IPS-NIHi7 (cell line): ENCODE data around the gene WDR1.
"Not testable (repeated sequence)": the region's sequence is repeated elsewhere in the genome, so short reads cannot be mapped to it uniquely, and the experiment has no call there.

Experiments
- DNase-seq: peaks from one replicate; pipeline ENCODE4 v3.0.0; 2012; ENCODE audit warnings: mixed read lengths; ENCODE audit errors: extremely low spot score

The WDR1 gene

DNA sequence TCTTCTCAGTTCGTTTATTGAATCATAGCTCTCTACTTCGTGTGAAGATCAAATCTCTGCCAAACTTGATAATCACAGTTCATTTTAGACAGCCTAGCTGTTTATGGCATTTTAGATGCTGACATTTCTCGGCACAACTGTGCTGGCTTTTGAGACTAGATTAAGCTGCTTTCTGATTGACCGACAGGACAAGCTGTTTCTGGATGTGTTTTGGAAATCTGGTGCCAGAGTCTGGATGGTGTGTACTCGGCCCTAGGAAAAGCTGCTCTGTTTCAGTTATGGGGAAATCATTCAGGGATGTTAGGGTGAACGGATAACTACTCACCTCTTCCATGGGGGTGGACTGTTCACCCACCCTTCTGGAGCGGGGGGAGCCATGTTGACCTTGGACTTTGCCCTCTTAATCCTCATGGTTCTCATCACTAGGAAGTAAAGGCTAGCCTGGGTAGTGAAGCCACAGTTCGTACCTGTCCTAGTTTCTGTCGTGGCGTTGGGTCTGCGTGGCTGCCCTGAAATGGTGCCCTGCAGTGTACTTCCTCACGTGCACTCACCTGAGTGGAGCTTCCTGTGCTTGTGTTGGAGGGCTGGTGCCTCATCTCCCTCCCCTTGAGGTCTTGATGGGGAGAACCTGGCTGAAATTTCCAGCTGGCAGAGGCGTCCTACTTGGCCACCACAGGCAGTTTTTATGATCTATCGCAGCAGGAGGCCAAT lies 13.7 kb upstream of the WDR1 start:
- no peak for DNase-seq

- DNase-seq: no peak
These were observed 12.9 kb upstream of the WDR1 start for GRCh38 chr4:10129196-10130177.

- DNase-seq: no peak
These were observed 12.2 kb upstream of the WDR1 start for GRCh38 chr4:10128761-10129160.

DNA sequence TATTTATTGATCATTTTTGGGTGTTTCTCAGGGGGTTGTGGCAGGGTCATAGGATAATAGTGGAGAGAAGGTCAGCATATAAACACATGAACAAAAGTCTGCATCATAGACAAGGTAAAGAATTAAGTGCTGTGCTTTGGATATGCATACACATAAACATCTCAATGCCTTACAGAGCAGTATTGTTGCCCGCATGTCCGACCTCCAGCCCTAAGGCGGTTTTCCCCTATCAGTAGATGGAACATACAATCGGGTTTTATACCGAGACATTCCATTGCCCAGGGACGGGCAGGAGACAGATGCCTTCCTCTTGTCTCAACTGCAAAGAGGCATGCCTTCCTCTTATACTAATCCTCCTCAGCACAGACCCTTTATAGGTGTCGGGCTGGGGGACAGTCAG lies 10.9 kb upstream of the WDR1 start:
- not testable (repeated sequence) for DNase-seq

DNA sequence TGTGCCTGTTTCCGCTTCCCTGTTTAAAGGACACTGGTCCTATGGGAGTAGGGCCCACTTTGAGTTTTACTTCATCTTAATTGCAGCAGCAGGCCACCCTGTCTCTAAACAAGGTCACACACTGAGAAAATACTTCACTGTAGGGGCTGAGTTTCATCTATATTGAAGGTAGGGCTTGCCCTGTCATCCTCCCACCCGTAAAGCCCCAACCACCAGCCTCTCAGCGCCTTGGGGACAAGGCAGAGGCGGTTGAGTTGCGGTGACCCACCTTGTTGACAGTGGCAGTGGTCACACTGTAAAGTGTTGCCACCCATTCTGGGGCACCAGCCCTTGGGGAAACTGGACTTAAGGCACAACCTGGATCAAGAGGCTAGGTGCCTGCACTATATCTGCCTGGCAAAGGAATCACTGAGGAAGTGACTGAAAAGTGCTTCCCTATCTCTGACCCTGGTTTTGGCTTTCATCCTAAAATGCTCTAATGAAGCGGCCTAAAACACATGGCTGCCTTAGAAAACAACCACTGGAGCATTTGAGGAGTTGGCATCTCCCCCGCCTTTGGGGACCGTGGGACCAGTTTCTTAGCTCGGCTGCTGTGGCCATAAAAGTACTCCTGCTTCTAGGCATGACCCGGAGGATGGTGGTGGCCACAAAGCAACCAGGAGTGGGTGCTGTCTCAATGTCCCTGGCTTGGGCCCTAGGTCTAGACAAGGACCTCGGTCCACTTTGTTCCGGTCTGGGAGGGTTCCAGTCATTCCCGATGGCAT lies 7.8 kb upstream of the WDR1 start:
- no peak for DNase-seq

DNA sequence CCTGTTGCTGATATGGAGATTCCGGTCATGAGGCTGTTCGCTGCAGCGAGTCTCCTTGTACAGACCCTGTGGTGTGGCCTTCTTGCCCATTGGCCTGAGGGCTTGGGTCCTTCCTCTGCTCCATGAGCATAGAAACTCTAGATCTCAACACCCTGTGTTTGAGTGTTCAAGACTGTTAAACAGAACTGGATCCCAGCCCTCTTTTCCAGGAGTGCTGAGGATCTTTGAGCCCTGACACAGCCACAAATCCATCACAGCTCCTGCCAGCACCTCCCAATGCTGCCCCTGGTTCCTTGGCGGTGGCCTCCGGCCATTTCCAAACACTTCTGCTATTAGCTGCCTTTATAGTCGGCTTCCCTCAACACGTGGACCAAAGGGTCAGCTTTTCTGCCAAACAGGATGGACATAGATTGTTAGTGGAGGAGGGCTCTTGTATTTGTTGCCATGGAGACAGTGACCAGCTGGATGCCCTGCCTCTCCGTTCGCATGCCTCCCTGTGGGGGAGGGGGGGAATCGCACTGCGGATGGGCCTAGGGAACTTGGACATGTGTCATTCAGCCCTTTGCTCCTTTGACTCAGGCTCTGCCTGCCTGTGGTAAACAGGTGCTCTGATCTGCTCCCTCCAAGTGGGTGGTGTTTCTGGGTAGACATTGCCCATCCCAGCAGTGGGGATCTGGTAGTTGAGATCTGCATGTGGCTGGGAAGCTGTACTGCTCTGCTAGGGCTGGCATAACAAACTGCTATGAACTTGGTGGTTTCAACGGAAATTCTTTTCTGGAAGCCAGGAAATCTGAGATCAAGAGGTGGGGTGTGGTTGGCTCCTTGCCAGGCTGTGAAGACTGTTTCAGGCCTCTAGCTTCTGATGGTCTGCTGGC lies 6.9 kb upstream of the WDR1 start:
- DNase-seq: peak; percentile 54

GRCh38 chr4:10122236-10122932 lies 5.8 kb upstream of the WDR1 start:
- no peak for DNase-seq

- no peak for DNase-seq
These were observed 5.1 kb upstream of the WDR1 start for GRCh38 chr4:10121568-10122208.

GRCh38 chr4:10120943-10121567 lies 4.5 kb upstream of the WDR1 start:
- no peak for DNase-seq

DNA sequence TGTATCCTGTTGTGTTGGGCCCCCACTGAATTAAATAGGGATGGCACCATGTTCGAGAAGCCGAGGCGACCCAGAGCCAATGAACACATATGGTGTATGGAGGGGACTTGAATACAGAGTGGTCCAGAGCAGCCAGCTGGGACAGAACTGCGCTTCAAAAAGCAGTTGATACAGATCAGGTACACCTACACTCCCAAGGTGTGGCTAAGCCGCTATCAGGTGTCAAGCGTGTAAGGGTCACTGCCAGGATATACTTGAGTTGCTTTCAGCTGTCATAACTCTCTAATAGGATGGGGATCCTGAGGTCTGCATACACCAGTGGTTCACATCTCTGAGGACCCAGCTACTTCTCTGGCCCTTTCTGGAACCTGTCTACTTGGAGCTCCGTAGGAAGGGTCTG lies 3.2 kb upstream of the WDR1 start:
- no peak for DNase-seq

- DNase-seq: no peak
These were observed 2.7 kb upstream of the WDR1 start for GRCh38 chr4:10119278-10119677.

- DNase-seq: no peak
These were observed 1.7 kb upstream of the WDR1 start for GRCh38 chr4:10118048-10119004.

GRCh38 chr4:10117359-10118047 lies 904 bp upstream of the WDR1 start:
- DNase-seq: no peak

DNA sequence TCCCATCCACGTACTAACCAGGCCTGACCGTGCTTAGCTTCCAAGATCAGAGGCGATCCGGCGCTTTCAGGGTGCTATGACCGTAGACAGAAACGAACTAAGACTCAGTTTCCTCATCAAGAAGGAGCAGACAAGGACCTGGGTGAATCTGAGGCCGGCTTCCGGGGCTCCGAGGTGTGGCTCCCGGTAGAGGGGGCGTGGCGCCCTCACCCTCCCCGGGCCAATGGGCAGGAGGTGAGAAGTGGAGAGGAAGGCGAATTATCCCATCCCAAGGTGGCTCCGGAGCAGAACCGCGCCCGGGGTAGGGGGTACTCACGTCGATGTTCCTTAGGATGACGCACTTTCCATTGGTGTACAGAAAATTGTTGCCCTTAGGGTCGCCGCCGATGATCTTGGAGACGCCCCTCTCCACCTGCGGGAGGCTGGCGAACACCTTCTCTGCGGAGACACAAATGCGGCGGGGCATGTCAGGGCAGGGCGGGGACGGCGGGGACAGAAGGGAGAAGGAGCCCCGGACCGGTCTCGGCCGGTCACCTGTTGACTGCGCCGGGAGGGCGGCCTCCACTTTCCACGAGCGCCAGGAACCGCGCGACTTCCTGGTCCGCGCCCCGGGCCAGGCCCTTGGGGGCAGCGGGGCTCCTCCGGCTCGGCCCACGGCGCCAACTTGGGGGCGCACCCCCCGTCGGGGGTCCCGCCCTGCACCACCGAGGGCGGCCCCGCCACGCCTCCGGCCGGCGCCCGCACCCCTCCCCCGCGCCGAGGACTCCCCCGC lies 616 bp downstream of the WDR1 start:
- peak; percentile 71 for DNase-seq

DNA sequence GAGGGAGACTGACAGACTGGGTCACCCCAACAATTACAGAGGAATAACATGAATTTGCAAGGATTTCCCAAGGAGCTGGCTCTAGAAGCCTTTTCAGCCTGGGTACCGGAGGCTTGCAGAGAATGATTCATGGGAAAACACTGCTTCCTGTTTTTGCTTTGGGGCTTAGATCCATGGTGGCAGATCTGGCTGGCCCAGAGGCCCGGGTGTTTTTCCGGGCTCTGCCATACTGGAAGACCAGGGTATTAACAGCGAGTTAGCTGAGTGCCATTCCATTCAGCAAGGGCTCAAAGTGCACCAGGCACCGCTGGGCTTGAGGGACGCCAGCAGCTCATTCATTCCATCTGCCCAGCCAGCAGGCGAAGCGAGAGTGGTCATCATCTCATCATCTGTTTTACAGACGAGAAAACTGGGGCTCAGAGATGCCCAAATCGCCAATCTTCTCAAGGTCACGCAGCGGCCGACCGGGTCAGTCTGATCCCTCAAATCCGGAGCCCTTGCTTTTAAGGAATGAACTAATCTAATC lies 1.3 kb downstream of the WDR1 start:
- no peak for DNase-seq

- DNase-seq: no peak
These were observed 2.0 kb downstream of the WDR1 start for GRCh38 chr4:10114607-10115006.

DNA sequence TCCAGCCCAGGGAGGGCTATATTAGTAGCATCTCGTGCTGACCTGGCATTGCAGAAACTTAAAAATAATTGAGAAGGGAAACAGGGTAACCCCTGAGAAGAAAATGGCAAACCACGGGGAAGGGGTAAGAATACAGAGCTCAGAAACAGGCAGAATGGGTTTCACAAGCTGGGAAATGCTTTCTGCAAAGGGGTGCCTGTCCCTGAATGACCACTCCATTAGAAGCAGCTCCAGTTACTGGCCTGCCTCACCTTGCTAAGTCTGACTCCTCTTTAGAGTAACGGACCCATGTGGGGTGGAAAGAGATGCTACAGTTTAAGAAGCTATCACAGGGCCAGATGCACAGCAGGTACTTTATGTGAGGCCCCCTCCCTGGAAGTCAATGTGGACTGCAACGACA lies 2.5 kb downstream of the WDR1 start:
- DNase-seq: no peak
